ENCODE measurements around the gene PPP6R1. TPM values are rescaled to one million over a fixed set of nuclear protein-coding genes. Genes with fewer than 3 reads are reported as not detected.

The PPP6R1 gene
- total RNA-seq, 1 donor from 2014 or later = 40.4 TPM

- intact Hi-C loops (cut with DNase I) = no loop called here
- DNase-seq (ENCODE audit: low spot score) (no peak), ATAC-seq (no peak)
Measured at GRCh38 chr19:55265723-55266386, 7.0 kb upstream of the PPP6R1 start.

- intact Hi-C loops (cut with DNase I) = no loop called here
- no peak for ATAC-seq
- DNase-seq (ENCODE audit: low spot score) = no peak
Measured at GRCh38 chr19:55265173-55265572, 6.4 kb upstream of the PPP6R1 start.

- ATAC-seq (no peak), DNase-seq (ENCODE audit: low spot score) (no peak)
- intact Hi-C loops (cut with DNase I) = no loop called here
Measured at GRCh38 chr19:55264531-55264930, 5.7 kb upstream of the PPP6R1 start.

- intact Hi-C loops (cut with DNase I) = no loop called here
- DNase-seq (ENCODE audit: low spot score) (no peak), ATAC-seq (no peak)
Measured at GRCh38 chr19:55262359-55262758, 3.5 kb upstream of the PPP6R1 start.

- ATAC-seq (no peak), DNase-seq (ENCODE audit: low spot score) (no peak)
- intact Hi-C loops (cut with DNase I) = no loop called here
Measured at GRCh38 chr19:55261671-55262126, 2.9 kb upstream of the PPP6R1 start.

GRCh38 chr19:55259540-55260210 is 858 bp upstream of the PPP6R1 start:
- intact Hi-C loops (cut with DNase I) = no loop called here
- DNase-seq (ENCODE audit: low spot score) (peak; percentile 80), ATAC-seq (peak; percentile 4)

- intact Hi-C loops (cut with DNase I) = loop anchor here (1.0 kb wide), 1 partner anchor 14 kb away; no protein-coding TSS in a partner anchor
- DNase-seq (ENCODE audit: low spot score) (no peak), ATAC-seq (no peak)
Measured at GRCh38 chr19:55258476-55258827, 365 bp downstream of the PPP6R1 start.

GRCh38 chr19:55257461-55258420 is 1.1 kb downstream of the PPP6R1 start:
- intact Hi-C loops (cut with DNase I) = loop anchor here (1.0 kb wide), 1 partner anchor 13 kb away; no protein-coding TSS in a partner anchor
- no peak for ATAC-seq
- no peak for DNase-seq (ENCODE audit: low spot score)

GRCh38 chr19:55256562-55257460 is 2.0 kb downstream of the PPP6R1 start:
- intact Hi-C loops (cut with DNase I) = no loop called here
- ATAC-seq (no peak), DNase-seq (ENCODE audit: low spot score) (no peak)

GRCh38 chr19:55255618-55256423 is 3.0 kb downstream of the PPP6R1 start:
- ATAC-seq = no peak
- DNase-seq (ENCODE audit: low spot score) = no peak
- intact Hi-C loops (cut with DNase I) = no loop called here

GRCh38 chr19:55254625-55254977 is 4.2 kb downstream of the PPP6R1 start:
- ATAC-seq (no peak), DNase-seq (ENCODE audit: low spot score) (no peak)
- intact Hi-C loops (cut with DNase I) = no loop called here

- ATAC-seq (no peak), DNase-seq (ENCODE audit: low spot score) (no peak)
- intact Hi-C loops (cut with DNase I) = no loop called here
Measured at GRCh38 chr19:55253842-55254624, 4.8 kb downstream of the PPP6R1 start.

GRCh38 chr19:55252760-55253663 is 5.8 kb downstream of the PPP6R1 start:
- ATAC-seq (no peak), DNase-seq (ENCODE audit: low spot score) (no peak)
- intact Hi-C loops (cut with DNase I) = no loop called here

- intact Hi-C loops (cut with DNase I) = no loop called here
- ATAC-seq = no peak
- no peak for DNase-seq (ENCODE audit: low spot score)
Measured at GRCh38 chr19:55251341-55252081, 7.3 kb downstream of the PPP6R1 start.

- intact Hi-C loops (cut with DNase I) = no loop called here
- DNase-seq (ENCODE audit: low spot score) (no peak), ATAC-seq (no peak)
Measured at GRCh38 chr19:55250262-55251036, 8.4 kb downstream of the PPP6R1 start.

Measured in sciatic nerve (tissue), 2 donors.